Retinal pigment epithelial cell (primary cell): Measurements from ENCODE around the gene IQGAP1.

Experiments used
- DNase-seq: peaks from one replicate; pipeline ENCODE4 v3.0.0-alpha.2; 2010; ENCODE audit warnings: low read depth
- H3K4me3 ChIP-seq: 2 replicates; pipeline ENCODE4 v1.5.1; 2011; ENCODE audit warnings: mild to moderate bottlenecking, low read length, control low read depth, moderate library complexity
- CTCF ChIP-seq: conservative IDR thresholded peaks from 2 replicates; pipeline ENCODE4 v1.5.1; 2011; ENCODE audit warnings: low read depth, low read length, control low read depth, inconsistent platforms

IQGAP1 gene

GRCh38 chr15:90393040-90393439 lies 5.0 kb downstream of the IQGAP1 start:
- TF ChIP-seq CTCF = no peak
- DNase-seq = no peak
- no peak overlapping the region for H3K4me3 ChIP-seq

DNA sequence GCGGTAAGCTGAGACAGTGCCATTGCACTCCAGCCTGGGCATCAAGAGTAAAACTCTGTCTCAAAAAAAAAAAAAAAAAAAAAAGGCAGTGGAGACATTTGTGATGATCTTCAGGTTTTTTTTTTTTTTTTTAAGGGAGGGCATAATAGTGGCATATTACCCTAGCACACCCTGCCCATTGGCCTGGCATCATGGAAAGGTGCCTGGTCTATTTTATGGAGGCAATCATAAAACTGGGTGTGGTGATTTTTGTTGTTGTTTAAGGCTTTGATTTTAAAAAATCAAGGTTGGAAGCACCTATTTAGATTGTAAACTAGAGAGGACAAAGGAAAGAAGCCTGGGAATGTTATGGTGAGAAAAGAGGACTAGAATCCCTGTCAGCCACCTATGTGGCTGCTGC lies 6.0 kb downstream of the IQGAP1 start:
- TF ChIP-seq CTCF = no peak
- H3K4me3 ChIP-seq = no peak overlapping the region
- DNase-seq = no peak

DNA sequence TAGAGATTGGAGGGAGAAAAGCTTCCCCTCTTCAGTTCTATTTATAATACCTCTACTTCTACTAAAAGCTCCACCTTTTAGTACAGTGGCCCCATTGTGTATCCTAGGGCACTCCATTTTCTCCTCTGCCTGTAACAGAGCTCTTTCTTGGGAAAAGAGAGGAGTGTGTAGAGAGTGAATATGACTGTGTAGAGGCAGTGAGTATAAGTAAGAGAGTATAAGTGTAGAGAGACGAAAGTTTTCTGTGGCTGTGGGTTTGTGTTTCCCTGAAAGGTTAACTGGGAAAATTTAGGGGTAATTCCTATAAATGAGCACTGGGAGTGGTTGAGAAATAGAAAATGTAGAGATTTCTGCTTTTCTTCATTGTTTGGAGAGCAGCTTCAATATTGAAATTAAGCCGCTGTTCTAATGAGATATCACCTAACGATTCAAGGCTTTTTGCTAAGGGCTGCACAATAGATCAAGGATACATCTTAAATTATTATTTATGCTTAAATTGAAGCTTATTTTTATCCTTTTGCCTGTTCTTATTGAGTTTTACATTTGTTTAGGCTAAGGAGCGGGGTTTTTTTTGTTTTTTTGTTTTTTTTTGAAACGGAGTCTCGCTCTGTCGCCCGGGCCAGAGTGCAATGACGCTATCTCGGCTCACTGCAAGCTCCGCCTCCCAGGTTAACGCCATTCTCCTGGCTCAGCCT lies 6.9 kb downstream of the IQGAP1 start:
- no peak overlapping the region for H3K4me3 ChIP-seq
- TF ChIP-seq CTCF = no peak
- DNase-seq = no peak

DNA sequence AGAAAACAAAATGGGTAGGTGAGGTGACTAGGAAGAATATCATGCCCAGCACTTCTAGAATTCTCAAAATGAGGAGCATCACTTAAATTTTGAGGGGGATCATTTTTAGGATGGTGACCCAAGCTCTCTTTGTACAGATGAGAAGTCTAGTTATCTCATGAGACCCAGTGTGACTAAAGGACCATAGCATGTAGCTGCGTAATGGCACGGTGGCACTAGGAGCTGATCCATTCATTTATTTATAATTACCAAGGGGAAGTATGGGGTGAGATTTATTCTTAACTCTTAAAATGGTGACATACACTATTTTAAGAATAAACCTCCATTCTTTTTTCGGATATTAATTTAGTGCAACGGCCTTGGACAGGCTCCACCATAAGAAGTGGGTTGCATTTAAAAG lies 8.3 kb downstream of the IQGAP1 start:
- TF ChIP-seq CTCF = no peak
- H3K4me3 ChIP-seq = no peak overlapping the region
- no peak for DNase-seq

GRCh38 chr15:90400005-90400758 lies 12.1 kb downstream of the IQGAP1 start:
- DNase-seq = no peak
- peak overlapping the region; percentile 19 for H3K4me3 ChIP-seq
- no peak for TF ChIP-seq CTCF

- DNase-seq = peak; percentile 96
- TF ChIP-seq CTCF = no peak
- peak overlapping the region; percentile 19 for H3K4me3 ChIP-seq
These were observed 12.8 kb downstream of the IQGAP1 start for GRCh38 chr15:90400759-90401314.
